ENCODE results near the gene WNT5A. TPM values are rescaled to one million over a fixed set of nuclear protein-coding genes. Genes with fewer than 3 reads are reported as not detected.

The WNT5A gene
- total RNA-seq, 2 donors from 2014 or later = 5.9 to 15.0 TPM

GRCh38 chr3:55521738-55522421 is 34.8 kb upstream of the WNT5A start:
- WGBS, 2 donors = 77 to 85% methylated on average over 6 of the region's 6 CpGs
- TF ChIP-seq CTCF (IDR thresholded peaks at IDR 0.05) = no peak
- no peak for TF ChIP-seq POLR2A (IDR thresholded peaks at IDR 0.05)
- Histone ChIP-seq H3K27me3 (no peaks in the 10 kb centered on the region), H3K36me3 (replicated peaks in 1 of 2; ENCODE audit: insufficient read depth in 1 of 2, low read depth in 2 of 2) (no peaks in the 10 kb centered on the region), H3K27ac (no peak overlapping the region), H3K9me3 (no peaks in the 10 kb centered on the region), H3K4me3 (no peak overlapping the region), H3K4me1 (peaks cover 29% of the 10 kb centered on the region)
- ATAC-seq (no peak), DNase-seq (no peak)
- intact Hi-C loops (cut with DNase I) = no loop called here

DNA sequence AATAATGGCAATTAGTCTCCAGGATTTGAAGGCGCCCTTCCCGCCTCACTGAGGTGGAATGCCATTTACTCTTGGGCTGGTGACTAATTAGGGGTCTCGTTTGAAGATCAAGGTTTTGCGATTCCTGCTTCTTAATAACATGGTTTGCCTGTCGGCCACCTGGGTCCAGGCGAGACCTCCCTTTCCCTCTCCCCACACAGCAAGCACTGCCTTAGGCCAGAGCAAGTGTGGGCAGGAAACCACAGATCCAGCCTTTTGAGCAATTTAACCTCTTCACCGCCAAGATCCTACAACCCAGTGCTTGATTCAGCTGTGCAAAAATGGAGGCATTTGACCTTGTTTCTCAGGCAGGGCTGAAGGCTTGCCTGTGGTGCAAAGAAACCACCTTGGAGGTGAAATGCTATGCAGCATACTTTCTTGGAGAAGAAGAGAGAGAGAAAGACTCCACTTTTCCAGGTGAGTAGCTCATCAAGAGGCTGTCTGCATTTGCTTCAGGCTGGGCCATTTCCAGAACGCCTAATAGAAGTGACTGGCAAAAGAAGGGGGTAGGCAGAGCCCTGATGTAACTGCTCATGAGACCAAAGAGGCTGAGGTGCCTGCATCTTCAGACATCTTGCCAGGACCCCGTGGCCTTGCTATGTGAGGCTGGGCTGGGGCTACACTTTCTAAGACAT is 34.1 kb upstream of the WNT5A start:
- TF ChIP-seq POLR2A (IDR thresholded peaks at IDR 0.05) = no peak
- no peak for TF ChIP-seq CTCF (IDR thresholded peaks at IDR 0.05)
- H3K36me3 ChIP-seq (replicated peaks in 1 of 2; ENCODE audit: insufficient read depth in 1 of 2, low read depth in 2 of 2) = no peaks in the 10 kb centered on the region
- DNase-seq = no peak
- intact Hi-C loops (cut with DNase I) = no loop called here
- no peak overlapping the region for H3K4me3 ChIP-seq
- H3K4me1 ChIP-seq = peaks cover 22% of the 10 kb centered on the region
- H3K9me3 ChIP-seq = no peaks in the 10 kb centered on the region
- no peaks in the 10 kb centered on the region for H3K27me3 ChIP-seq
- 84 to 95% methylated on average over 9 of the region's 9 CpGs for WGBS, 2 donors
- H3K27ac ChIP-seq = no peak overlapping the region
- no peak for ATAC-seq

GRCh38 chr3:55519019-55519418 is 31.9 kb upstream of the WNT5A start:
- WGBS, 2 donors = 65% methylated on average over 3 of the region's 3 CpGs
- intact Hi-C loops (cut with DNase I) = no loop called here
- Histone ChIP-seq H3K27ac (no peak overlapping the region), H3K27me3 (no peaks in the 10 kb centered on the region), H3K4me1 (peaks cover under 1% of the 10 kb centered on the region), H3K4me3 (no peak overlapping the region), H3K36me3 (replicated peaks in 1 of 2; ENCODE audit: insufficient read depth in 1 of 2, low read depth in 2 of 2) (no peaks in the 10 kb centered on the region), H3K9me3 (no peaks in the 10 kb centered on the region)
- DNase-seq (no peak), ATAC-seq (no peak)
- TF ChIP-seq CTCF (IDR thresholded peaks at IDR 0.05) (no peak), POLR2A (IDR thresholded peaks at IDR 0.05) (no peak)

- Histone ChIP-seq H3K27ac (no peak overlapping the region), H3K27me3 (no peaks in the 10 kb centered on the region), H3K4me1 (no peaks in the 10 kb centered on the region), H3K36me3 (replicated peaks in 1 of 2; ENCODE audit: insufficient read depth in 1 of 2, low read depth in 2 of 2) (no peaks in the 10 kb centered on the region), H3K9me3 (no peaks in the 10 kb centered on the region), H3K4me3 (no peak overlapping the region)
- TF ChIP-seq POLR2A (IDR thresholded peaks at IDR 0.05) = no peak
- no peak for TF ChIP-seq CTCF (IDR thresholded peaks at IDR 0.05)
- WGBS, 2 donors = 49 to 50% methylated on average over 6 of the region's 6 CpGs
- ATAC-seq (no peak), DNase-seq (no peak)
- intact Hi-C loops (cut with DNase I) = no loop called here
These were observed 31.3 kb upstream of the WNT5A start for GRCh38 chr3:55518451-55518850.

Data from body of pancreas (tissue), 4 donors.